Glutamatergic neuron (in vitro differentiated cells): ENCODE results near the gene MRAP. TPM values are rescaled to one million over a fixed set of nuclear protein-coding genes. Genes with fewer than 3 reads are reported as not detected.

Experiments used
- DNase-seq: peaks from one replicate; pipeline ENCODE4 v3.0.0; 2022
- H3K27ac Mint-ChIP-seq: one replicate; pipeline ENCODE4 v1.8.0; 2020; ENCODE audit warnings: mild to moderate bottlenecking, mixed read lengths, inconsistent platforms; ENCODE audit not compliant: unreplicated experiment
- H3K27me3 Mint-ChIP-seq: one replicate; pipeline ENCODE4 v1.8.0; 2020; ENCODE audit warnings: mild to moderate bottlenecking, moderate library complexity, mixed read lengths, inconsistent platforms; ENCODE audit not compliant: unreplicated experiment
- H3K36me3 Mint-ChIP-seq: one replicate; pipeline ENCODE4 v1.8.0; 2020; ENCODE audit warnings: mild to moderate bottlenecking, mixed read lengths, inconsistent platforms; ENCODE audit not compliant: unreplicated experiment
- H3K4me1 Mint-ChIP-seq: one replicate; pipeline ENCODE4 v1.8.0; 2020; ENCODE audit warnings: mild to moderate bottlenecking, low read depth, mixed read lengths, inconsistent platforms; ENCODE audit not compliant: unreplicated experiment
- H3K4me3 Mint-ChIP-seq: one replicate; pipeline ENCODE4 v1.8.0; 2020; ENCODE audit warnings: mild to moderate bottlenecking, mixed read lengths, inconsistent platforms; ENCODE audit not compliant: unreplicated experiment
- H3K9me3 Mint-ChIP-seq: one replicate; pipeline ENCODE4 v1.8.0; 2020; ENCODE audit warnings: mild to moderate bottlenecking, moderate library complexity, mixed read lengths, inconsistent platforms; ENCODE audit not compliant: unreplicated experiment
- long read RNA-seq: library from polyadenylated mRNA; unstranded; transcript quantifications from one replicate; pipeline ENCODE4 v2.0.0, GENCODE V29; 2020; ENCODE audit not compliant: unreplicated experiment
- total RNA-seq: library from RNA; stranded (reverse); fragmentation: NEBNext Ultra II Directional; extraction: Animal tissue kit (Norgen Biotek cat#: 25700); gene quantifications from one replicate; pipeline ENCODE4 v1.2.1, GENCODE V29; 2021; ENCODE audit not compliant: unreplicated experiment
- TF ChIP-seq, protein P1 (sequence below): fragments of 200-600 bp; sonication (generic); IDR thresholded peaks from one replicate; pipeline ENCODE4 v1.5.0; 2021; ENCODE audit not compliant: partially characterized antibody, unreplicated experiment

Gene MRAP
- not detected for total RNA-seq
- long read RNA-seq, result 0 reads

DNA sequence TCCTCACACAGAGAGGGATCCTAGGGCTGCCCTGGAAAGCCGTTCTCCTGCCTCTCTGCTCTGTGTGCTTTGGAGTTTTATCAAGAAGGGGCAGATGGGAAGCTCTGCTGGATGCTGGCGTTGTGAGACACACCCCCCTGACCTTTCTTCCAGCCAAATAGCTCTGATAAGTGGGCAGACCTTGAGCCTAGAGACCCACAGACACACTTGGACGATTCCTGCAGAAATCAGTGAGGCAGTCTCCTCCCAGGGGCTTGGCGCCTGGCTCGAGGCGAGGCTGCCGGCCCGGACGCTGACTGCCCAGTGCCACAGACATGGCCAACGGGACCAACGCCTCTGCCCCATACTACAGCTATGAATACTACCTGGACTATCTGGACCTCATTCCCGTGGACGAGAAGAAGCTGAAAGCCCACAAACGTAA lies at the start of gene MRAP:
Gene MRAP, plus strand, starts transcription at position 198 of the 424 bp plus-strand sequence. Its CDS starts 117 bp downstream, at position 315.
- TF ChIP-seq, protein P1, sequence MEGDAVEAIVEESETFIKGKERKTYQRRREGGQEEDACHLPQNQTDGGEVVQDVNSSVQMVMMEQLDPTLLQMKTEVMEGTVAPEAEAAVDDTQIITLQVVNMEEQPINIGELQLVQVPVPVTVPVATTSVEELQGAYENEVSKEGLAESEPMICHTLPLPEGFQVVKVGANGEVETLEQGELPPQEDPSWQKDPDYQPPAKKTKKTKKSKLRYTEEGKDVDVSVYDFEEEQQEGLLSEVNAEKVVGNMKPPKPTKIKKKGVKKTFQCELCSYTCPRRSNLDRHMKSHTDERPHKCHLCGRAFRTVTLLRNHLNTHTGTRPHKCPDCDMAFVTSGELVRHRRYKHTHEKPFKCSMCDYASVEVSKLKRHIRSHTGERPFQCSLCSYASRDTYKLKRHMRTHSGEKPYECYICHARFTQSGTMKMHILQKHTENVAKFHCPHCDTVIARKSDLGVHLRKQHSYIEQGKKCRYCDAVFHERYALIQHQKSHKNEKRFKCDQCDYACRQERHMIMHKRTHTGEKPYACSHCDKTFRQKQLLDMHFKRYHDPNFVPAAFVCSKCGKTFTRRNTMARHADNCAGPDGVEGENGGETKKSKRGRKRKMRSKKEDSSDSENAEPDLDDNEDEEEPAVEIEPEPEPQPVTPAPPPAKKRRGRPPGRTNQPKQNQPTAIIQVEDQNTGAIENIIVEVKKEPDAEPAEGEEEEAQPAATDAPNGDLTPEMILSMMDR, result no peak
- Mint-ChIP-seq H3K36me3 (no peaks in the 10 kb centered on the region), H3K27ac (no peak within 1 kb of the TSS), H3K27me3 (peaks cover 4% of the 10 kb centered on the region), H3K4me3 (no peak within 1 kb of the TSS), H3K9me3 (peaks cover 3% of the 10 kb centered on the region), H3K4me1 (peaks cover 11% of the 10 kb centered on the region)
- no peak for DNase-seq

DNA sequence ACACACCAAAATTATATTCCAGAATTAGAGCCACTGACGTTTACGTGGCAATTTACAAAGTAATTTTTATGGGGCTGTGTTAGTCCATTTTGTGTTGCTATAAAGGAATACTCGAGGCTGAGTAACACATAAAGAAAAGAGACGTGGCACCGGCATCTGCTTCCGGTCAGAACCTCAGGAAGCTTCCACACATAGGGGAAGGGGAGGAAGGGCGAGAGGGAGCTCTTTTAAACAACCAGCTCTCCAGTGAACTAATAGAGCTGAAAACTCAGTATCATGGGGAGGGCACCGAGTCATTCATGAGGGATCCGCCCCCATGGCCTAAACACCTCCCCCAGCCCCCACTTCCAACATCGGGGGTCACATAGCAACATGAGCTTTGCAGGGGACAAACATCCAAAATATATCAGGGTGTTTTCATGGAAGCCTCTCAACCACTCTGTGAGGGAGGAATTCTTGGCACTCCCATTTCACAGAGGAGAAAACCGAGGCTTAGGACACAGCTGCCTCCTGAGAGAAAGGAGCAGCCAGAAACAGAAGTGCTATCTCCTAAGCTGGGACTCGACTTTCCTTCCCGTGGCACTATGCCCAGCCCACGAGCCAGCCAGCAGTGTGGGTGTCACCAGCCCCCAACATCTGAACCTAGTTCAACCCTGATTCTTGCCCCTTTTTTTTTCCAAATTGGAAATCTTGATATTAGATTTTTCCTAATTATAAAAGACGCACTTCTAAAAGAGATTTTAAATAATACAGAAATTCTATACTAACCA lies 49.0 kb upstream of the MRAP start:
- Mint-ChIP-seq H3K36me3 (no peaks in the 10 kb centered on the region), H3K9me3 (peaks cover 2% of the 10 kb centered on the region), H3K27ac (no peak overlapping the region), H3K4me1 (peaks cover 2% of the 10 kb centered on the region), H3K4me3 (no peak overlapping the region), H3K27me3 (no peaks in the 10 kb centered on the region)
- TF ChIP-seq, protein P1, result no peak
- DNase-seq, result no peak

DNA sequence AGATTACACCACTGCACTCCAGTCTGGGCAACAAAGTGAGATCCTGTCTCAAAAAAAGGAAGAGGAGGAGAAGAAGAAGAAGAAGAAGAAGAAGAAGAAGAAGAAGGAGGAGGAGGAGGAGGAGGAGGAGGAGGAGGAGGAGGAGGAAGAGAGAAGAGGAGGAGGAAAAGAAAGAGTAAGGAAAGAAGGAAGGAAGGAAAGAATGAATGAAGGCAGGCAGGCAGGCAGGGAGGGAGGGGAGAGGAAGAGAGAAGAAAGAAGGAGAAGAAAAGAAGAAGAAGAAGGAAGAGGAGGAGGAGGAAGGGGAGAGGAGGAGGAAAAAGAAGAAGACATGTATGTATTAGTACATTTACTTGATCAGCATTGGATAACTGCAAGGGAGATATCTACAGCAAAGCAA lies 46.5 kb upstream of the MRAP start:
- H3K36me3 Mint-ChIP-seq, result no peaks in the 10 kb centered on the region
- TF ChIP-seq, protein P1, result no peak
- H3K4me1 Mint-ChIP-seq, result peaks cover 16% of the 10 kb centered on the region
- no peaks in the 10 kb centered on the region for H3K9me3 Mint-ChIP-seq
- H3K27ac Mint-ChIP-seq, result no peak overlapping the region
- H3K27me3 Mint-ChIP-seq, result no peaks in the 10 kb centered on the region
- DNase-seq, result no peak
- H3K4me3 Mint-ChIP-seq, result no peak overlapping the region

DNA sequence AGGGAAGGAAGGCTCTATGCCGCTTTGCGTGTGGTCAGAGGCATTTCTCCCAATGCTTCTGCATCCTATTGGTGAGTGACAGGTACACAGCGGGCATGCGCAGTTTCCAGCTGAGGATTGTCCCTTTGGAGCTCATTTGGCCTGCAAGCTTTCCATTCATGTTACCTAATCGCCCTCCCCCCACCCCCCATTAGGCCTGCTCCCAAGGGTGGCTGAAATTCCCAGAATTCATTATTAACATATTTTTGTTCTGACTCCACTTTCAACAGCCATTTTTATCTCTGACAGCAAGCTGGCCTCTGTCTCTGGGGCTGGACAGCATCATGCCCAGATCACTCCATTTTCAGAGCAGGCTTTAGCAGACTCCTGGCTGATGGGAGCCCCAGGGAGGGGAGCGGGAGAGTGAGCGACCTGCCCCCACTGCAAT lies 45.4 kb upstream of the MRAP start:
- no peak overlapping the region for H3K4me3 Mint-ChIP-seq
- peaks cover 18% of the 10 kb centered on the region for H3K4me1 Mint-ChIP-seq
- TF ChIP-seq, protein P1, result no peak
- no peak overlapping the region for H3K27ac Mint-ChIP-seq
- H3K36me3 Mint-ChIP-seq, result no peaks in the 10 kb centered on the region
- no peak for DNase-seq
- H3K9me3 Mint-ChIP-seq, result no peaks in the 10 kb centered on the region
- H3K27me3 Mint-ChIP-seq, result no peaks in the 10 kb centered on the region

DNA sequence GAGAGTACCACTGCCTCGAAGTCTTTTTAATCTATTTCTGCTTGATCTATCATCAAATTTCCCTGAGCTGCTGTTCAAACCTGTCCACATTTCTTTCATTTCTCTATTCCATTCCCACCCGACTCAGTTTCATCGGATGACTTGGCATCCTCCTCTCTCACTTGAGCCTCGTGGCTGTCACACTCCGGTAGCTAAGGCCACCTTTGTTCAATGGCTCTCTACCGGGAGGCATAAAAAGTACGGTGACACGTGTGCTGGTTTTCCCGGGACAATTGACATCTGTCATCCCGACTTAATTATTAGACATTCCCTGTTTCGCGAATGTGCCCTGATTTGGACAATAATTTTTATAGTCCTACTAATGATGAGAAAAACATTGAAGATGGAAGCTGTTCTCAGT lies 42.4 kb upstream of the MRAP start:
- H3K4me1 Mint-ChIP-seq, result peaks cover 18% of the 10 kb centered on the region
- H3K27ac Mint-ChIP-seq, result no peak overlapping the region
- H3K4me3 Mint-ChIP-seq, result peak overlapping the region; percentile 44
- H3K9me3 Mint-ChIP-seq, result no peaks in the 10 kb centered on the region
- TF ChIP-seq, protein P1, result no peak
- H3K27me3 Mint-ChIP-seq, result no peaks in the 10 kb centered on the region
- H3K36me3 Mint-ChIP-seq, result no peaks in the 10 kb centered on the region
- no peak for DNase-seq
